Measurements from ENCODE around the gene TMEM132C.

Gene TMEM132C

GRCh38 chr12:128418944-128419343, 152.0 kb downstream of the TMEM132C start:
- no peak for TF ChIP-seq CTCF (IDR thresholded peaks at IDR 0.05; ENCODE audit: low read depth, low read length, missing control alignments)
- no peak overlapping the region for H3K4me3 ChIP-seq (replicated peaks; ENCODE audit: low read depth, low read length)
- DNase-seq (ENCODE audit: extremely low read depth, low read depth), result no peak

DNA sequence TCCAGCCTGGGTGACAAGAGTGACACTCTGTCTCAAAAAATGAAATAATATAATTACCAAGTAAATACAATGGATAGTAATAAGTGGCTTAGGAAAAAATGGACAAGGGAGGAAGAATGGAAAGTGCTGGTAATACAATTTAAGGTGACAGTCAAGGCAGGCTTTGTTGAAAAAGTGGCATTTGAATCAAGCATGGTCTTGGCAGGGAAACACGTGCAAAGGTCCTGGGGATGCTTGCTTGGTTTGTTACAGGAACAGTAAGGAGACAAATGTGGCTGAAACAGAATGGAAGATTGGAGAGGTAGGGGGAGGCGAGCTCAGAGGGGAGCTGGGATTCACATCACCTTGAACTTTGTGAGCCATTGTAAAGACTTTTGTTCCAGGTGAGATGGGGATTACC, 153.2 kb downstream of the TMEM132C start:
- TF ChIP-seq CTCF (IDR thresholded peaks at IDR 0.05; ENCODE audit: low read depth, low read length, missing control alignments), result no peak
- DNase-seq (ENCODE audit: extremely low read depth, low read depth), result no peak
- H3K4me3 ChIP-seq (replicated peaks; ENCODE audit: low read depth, low read length), result no peak overlapping the region

- TF ChIP-seq CTCF (IDR thresholded peaks at IDR 0.05; ENCODE audit: low read depth, low read length, missing control alignments), result no peak
- no peak for DNase-seq (ENCODE audit: extremely low read depth, low read depth)
- H3K4me3 ChIP-seq (replicated peaks; ENCODE audit: low read depth, low read length), result no peak overlapping the region
Measured at GRCh38 chr12:128421375-128421774, 154.4 kb downstream of the TMEM132C start.

- no peak for TF ChIP-seq CTCF (IDR thresholded peaks at IDR 0.05; ENCODE audit: low read depth, low read length, missing control alignments)
- no peak for DNase-seq (ENCODE audit: extremely low read depth, low read depth)
- H3K4me3 ChIP-seq (replicated peaks; ENCODE audit: low read depth, low read length), result no peak overlapping the region
Measured at GRCh38 chr12:128423205-128423604, 156.2 kb downstream of the TMEM132C start.

DNA sequence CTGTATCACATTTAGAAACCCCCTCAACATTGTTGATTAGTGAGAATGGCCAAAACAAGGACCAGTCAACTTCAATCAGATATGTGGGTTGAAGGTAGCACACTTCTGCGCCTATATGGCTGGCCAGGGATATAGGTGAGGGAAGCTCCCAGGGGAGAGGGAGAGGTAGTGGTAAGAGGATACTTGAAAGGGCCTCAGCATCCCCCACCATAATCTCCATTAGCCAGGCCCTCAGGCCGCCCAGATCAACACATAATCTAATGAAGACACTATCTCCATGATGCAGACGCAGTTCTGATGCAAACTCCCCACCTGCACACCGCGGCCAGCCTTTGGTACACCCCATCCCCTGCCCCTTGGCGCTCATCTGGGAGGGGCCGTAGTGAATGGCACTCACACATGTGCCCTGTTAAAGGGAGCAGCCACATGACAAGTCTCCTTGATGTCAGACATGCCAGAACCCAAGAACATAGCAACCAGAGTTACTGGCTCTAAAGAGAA, 158.0 kb downstream of the TMEM132C start:
- H3K4me3 ChIP-seq (replicated peaks; ENCODE audit: low read depth, low read length), result no peak overlapping the region
- no peak for DNase-seq (ENCODE audit: extremely low read depth, low read depth)
- no peak for TF ChIP-seq CTCF (IDR thresholded peaks at IDR 0.05; ENCODE audit: low read depth, low read length, missing control alignments)

- H3K4me3 ChIP-seq (replicated peaks; ENCODE audit: low read depth, low read length), result no peak overlapping the region
- TF ChIP-seq CTCF (IDR thresholded peaks at IDR 0.05; ENCODE audit: low read depth, low read length, missing control alignments), result no peak
- DNase-seq (ENCODE audit: extremely low read depth, low read depth), result no peak
Measured at GRCh38 chr12:128425666-128426331, 158.8 kb downstream of the TMEM132C start.

GRCh38 chr12:128426511-128426910, 159.5 kb downstream of the TMEM132C start:
- H3K4me3 ChIP-seq (replicated peaks; ENCODE audit: low read depth, low read length), result no peak overlapping the region
- TF ChIP-seq CTCF (IDR thresholded peaks at IDR 0.05; ENCODE audit: low read depth, low read length, missing control alignments), result no peak
- DNase-seq (ENCODE audit: extremely low read depth, low read depth), result no peak

All from HFF-Myc (cell line).